Body of pancreas (tissue), 4 donors: ENCODE measurements around the gene GOLGA1. TPM values are rescaled to one million over a fixed set of nuclear protein-coding genes. Genes with fewer than 3 reads are reported as not detected.

Source experiments
- ATAC-seq: fragments of 150-250 bp; one replicate; pipeline ENCODE4 v1.9.1; 2016
- DNase-seq, 4 donors: peaks; one replicate each; pipeline ENCODE4 v3.0.0-alpha.2; 2019
- H3K27ac ChIP-seq, 4 donors: fragments of 200-600 bp; sonication (generic); 1 replicate in 3 of 4; 2 replicates in 1 of 4; pipeline versions ENCODE4 v1.5.1 to v1.6.1; 2016 to 2019; ENCODE audit warnings: mild to moderate bottlenecking in 1 of 4, mixed read lengths in 1 of 4, moderate library complexity in 1 of 4
- H3K27me3 ChIP-seq, 2 donors: fragments of 200-600 bp; sonication (generic); one replicate each; pipeline ENCODE4 v1.6.0; 2016; ENCODE audit warnings: mild to moderate bottlenecking in 1 of 2
- H3K36me3 ChIP-seq, 2 donors: fragments of 200-600 bp; sonication (generic); replicated peaks in 1 of 2; 2 replicates each; pipeline ENCODE4 v1.5.1; 2016; ENCODE audit warnings: low read depth in 2 of 2; ENCODE audit not compliant: insufficient read depth in 1 of 2
- H3K4me1 ChIP-seq: fragments of 200-600 bp; sonication (generic); one replicate; pipeline ENCODE4 v1.6.0; 2016
- H3K4me3 ChIP-seq, 2 donors: fragments of 200-600 bp; sonication (generic); 1 replicate in 1 of 2; 2 replicates in 1 of 2; pipeline ENCODE4 v1.5.1; 2016 to 2019
- H3K9me3 ChIP-seq, 3 donors: fragments of 200-600 bp; sonication (generic); 1 replicate in 2 of 3; 2 replicates in 1 of 3; pipeline ENCODE4 v1.5.1; 2016
- POLR2A ChIP-seq, 3 donors: fragments of 450-650 bp; IDR thresholded peaks; one replicate each; pipeline ENCODE4 v1.6.1; 2016; ENCODE audit warnings: antibody characterized with exemption in 3 of 3, mild to moderate bottlenecking in 2 of 3
- WGBS, 2 donors: methylation state at CpG; one replicate each; pipeline ENCODE4 v1.1.5; 2017; 5-methylcytosine and 5-hydroxymethylcytosine counted together
- intact Hi-C: fragments of 100-400 bp; cut with DNase I; formaldehyde crosslinking; loops from one replicate; pipeline ENCODE4 v1.15.1; 2023
- total RNA-seq, 2 donors: library from RNA; depleted of rRNA; stranded (reverse); fragments of >200 nt; gene quantifications; one replicate each; pipeline ENCODE4 v1.1.0, GENCODE V29; 2016
- TF ChIP-seq, protein P1 (sequence below), 7 experiments: fragments of 450-650 bp in 4 of 7; fragments of 200-600 bp in 3 of 7; sonication (generic) in 3 of 7; IDR thresholded peaks; one replicate each; pipeline ENCODE4 v1.5.1; 2016 to 2019; ENCODE audit warnings: antibody characterized with exemption in 7 of 7

GOLGA1 gene
- total RNA-seq, 2 donors from 2014 or later: 14.5 to 32.6 TPM

DNA sequence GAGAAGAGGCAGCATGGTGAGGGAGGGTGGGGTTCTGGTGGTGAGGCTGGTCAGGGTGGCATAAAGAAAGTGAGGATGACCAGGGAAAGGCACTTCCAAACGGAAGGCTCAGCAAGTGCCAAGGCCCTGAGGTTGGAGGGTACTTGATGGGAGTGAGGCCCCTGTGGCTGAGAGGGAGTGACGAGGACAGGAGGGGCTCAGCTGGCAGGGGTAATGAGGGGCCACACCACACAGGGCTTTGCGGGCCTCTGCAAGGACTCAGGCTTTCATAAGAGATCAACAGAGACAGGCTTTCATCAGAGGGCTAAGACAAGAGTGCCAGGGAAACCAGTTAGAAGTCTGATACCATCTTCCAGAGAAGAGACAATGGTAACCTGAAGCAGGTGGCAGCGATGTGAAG is 55.3 kb downstream of the GOLGA1 start:
- intact Hi-C loops: no loop called here
- TF ChIP-seq, protein P1, sequence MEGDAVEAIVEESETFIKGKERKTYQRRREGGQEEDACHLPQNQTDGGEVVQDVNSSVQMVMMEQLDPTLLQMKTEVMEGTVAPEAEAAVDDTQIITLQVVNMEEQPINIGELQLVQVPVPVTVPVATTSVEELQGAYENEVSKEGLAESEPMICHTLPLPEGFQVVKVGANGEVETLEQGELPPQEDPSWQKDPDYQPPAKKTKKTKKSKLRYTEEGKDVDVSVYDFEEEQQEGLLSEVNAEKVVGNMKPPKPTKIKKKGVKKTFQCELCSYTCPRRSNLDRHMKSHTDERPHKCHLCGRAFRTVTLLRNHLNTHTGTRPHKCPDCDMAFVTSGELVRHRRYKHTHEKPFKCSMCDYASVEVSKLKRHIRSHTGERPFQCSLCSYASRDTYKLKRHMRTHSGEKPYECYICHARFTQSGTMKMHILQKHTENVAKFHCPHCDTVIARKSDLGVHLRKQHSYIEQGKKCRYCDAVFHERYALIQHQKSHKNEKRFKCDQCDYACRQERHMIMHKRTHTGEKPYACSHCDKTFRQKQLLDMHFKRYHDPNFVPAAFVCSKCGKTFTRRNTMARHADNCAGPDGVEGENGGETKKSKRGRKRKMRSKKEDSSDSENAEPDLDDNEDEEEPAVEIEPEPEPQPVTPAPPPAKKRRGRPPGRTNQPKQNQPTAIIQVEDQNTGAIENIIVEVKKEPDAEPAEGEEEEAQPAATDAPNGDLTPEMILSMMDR (IDR thresholded peaks at IDR 0.05): no peak
- TF ChIP-seq POLR2A (IDR thresholded peaks at IDR 0.05): no peak
- Histone ChIP-seq H3K9me3 (no peaks in the 10 kb centered on the region), H3K4me1 (no peaks in the 10 kb centered on the region), H3K4me3 (no peak overlapping the region), H3K27me3 (no peaks in the 10 kb centered on the region), H3K27ac (no peak overlapping the region), H3K36me3 (peaks cover 8 to 25% of the 10 kb centered on the region in 2 donors)
- WGBS, 2 donors: 87 to 93% methylated on average over 4 of the region's 4 CpGs
- ATAC-seq (no peak), DNase-seq (no peak)

DNA sequence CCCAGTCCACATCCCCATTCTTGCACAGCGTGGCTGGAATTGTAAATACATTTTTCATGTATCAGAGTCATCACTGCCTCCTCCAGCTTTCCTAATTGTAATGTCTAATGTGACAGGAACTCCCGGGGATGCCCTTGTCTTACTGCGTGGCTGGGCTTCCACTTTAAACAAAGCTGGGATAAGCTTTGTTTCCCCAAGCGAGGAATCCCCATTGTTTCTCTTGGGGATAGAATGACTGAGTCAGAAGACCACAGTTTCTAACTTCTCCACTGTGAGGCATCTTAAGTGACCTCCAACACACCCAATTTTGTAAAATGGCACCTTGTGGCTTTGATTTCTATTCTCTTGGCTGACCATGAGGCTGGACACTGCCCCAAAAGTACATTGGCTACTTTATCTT is 56.5 kb downstream of the GOLGA1 start:
- no peak for TF ChIP-seq POLR2A (IDR thresholded peaks at IDR 0.05)
- TF ChIP-seq, protein P1 (IDR thresholded peaks at IDR 0.05): no peak
- ATAC-seq: no peak
- Histone ChIP-seq H3K27ac (no peak overlapping the region), H3K9me3 (no peaks in the 10 kb centered on the region), H3K27me3 (no peaks in the 10 kb centered on the region), H3K4me3 (no peak overlapping the region), H3K36me3 (peaks cover 13 to 30% of the 10 kb centered on the region in 2 donors), H3K4me1 (no peaks in the 10 kb centered on the region)
- no peak for DNase-seq
- 86 to 93% methylated on average over 4 of the region's 4 CpGs for WGBS, 2 donors
- intact Hi-C loops: no loop called here

DNA sequence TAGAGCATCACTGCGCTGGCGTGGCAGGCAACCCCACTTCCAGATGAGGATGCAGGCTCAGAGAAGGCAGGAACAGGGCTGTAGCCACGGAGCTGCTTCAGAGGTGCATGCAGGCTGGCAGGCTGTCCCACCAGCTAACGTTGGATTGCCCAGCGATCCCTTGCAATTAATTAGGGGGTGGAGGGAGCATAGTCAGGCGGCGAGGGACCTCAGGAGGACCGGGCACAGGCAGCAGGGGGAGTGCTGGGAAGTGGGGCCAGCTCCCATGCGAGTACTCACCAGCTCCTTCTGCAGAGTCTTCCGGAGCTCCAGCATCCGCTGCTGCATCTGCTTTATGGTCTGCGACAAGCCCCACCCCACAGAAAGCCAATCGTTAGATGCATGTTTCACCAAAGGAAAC is 58.7 kb downstream of the GOLGA1 start:
- no peak overlapping the region for H3K27ac ChIP-seq
- DNase-seq (no peak), ATAC-seq (no peak)
- intact Hi-C loops: no loop called here
- no peak overlapping the region for H3K4me3 ChIP-seq
- H3K9me3 ChIP-seq: no peaks in the 10 kb centered on the region
- peaks cover 6 to 20% of the 10 kb centered on the region in 2 donors for H3K36me3 ChIP-seq
- H3K27me3 ChIP-seq: no peaks in the 10 kb centered on the region
- WGBS, 2 donors: 0 to 74% methylated on average over 1 to 13 of the region's 13 CpGs
- TF ChIP-seq POLR2A (IDR thresholded peaks at IDR 0.05): no peak
- TF ChIP-seq, protein P1 (IDR thresholded peaks at IDR 0.05): no peak
- H3K4me1 ChIP-seq: no peaks in the 10 kb centered on the region

DNA sequence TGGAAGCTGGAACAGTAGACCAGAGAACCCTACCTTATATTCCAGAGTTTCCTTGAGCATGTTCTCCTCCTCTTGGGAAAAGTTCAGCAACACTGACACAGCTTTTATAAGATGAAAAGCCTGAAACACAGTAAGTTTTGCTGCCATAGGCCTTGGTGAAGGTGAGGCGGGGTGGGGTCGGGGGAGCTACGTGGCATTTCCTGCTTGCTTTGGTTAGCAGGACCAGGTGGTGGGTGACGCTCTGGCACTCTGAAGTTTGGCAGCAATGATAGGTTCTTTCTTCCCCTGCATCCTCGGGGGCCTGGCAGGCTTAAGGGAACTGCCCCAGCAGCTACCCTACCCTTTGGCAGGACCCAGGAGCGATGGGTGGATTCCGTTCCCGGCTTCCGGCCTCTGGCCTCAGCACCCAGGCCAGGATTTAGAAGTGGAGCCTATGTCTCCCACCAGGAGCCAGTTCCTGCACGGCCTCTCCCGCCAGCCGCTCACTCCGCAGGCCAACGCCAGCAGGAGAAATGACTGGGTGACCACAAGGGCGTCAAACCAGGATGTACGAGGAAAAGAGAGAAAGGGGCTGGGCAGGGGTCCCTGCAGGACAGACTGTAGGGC is 59.6 kb downstream of the GOLGA1 start:
- TF ChIP-seq, protein P1 (IDR thresholded peaks at IDR 0.05): no peak
- no peak for TF ChIP-seq POLR2A (IDR thresholded peaks at IDR 0.05)
- ATAC-seq (no peak), DNase-seq (no peak)
- Histone ChIP-seq H3K36me3 (peaks cover 6 to 16% of the 10 kb centered on the region in 2 donors), H3K27me3 (no peaks in the 10 kb centered on the region), H3K27ac (no peak overlapping the region), H3K9me3 (no peaks in the 10 kb centered on the region), H3K4me3 (no peak overlapping the region), H3K4me1 (no peaks in the 10 kb centered on the region)
- intact Hi-C loops: no loop called here
- 92 to 99% methylated on average over 11 to 15 of the region's 16 CpGs for WGBS, 2 donors

DNA sequence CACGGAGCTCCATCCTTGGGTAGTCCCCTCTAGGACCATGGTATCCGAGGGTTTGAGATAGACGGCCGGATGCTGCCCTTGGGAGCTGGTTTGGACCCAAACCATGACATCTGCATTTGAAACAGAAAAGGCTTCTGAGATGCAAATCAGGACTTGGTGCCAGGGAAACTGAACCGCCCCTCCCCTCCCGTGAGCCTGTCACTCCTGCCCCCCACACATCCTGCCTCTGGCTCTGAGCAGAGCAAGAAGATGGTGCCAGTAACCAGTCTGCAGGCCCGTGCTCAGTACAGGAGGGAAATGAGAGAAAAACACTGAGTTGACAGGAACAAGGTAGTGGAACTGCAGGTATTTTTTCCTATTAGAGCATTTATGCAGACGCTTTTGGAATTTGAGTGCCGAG is 60.4 kb downstream of the GOLGA1 start:
- intact Hi-C loops: no loop called here
- no peak overlapping the region for H3K27ac ChIP-seq
- peaks cover 6 to 15% of the 10 kb centered on the region in 2 donors for H3K36me3 ChIP-seq
- H3K4me1 ChIP-seq: no peaks in the 10 kb centered on the region
- DNase-seq (no peak), ATAC-seq (no peak)
- no peak overlapping the region for H3K4me3 ChIP-seq
- TF ChIP-seq, protein P1 (IDR thresholded peaks at IDR 0.05): no peak
- TF ChIP-seq POLR2A (IDR thresholded peaks at IDR 0.05): no peak
- WGBS, 2 donors: 68 to 75% methylated on average over 6 to 9 of the region's 9 CpGs
- H3K27me3 ChIP-seq: no peaks in the 10 kb centered on the region
- H3K9me3 ChIP-seq: no peaks in the 10 kb centered on the region
